ENCODE measurements around the gene MAGEA2B.
"Not testable (repeated sequence)": the region's sequence is repeated elsewhere in the genome, so short reads cannot be mapped to it uniquely, and the experiment has no call there.

The MAGEA2B gene

GRCh38 chrX:152759544-152759943 lies 45.1 kb downstream of the MAGEA2B start:
- not testable (repeated sequence) for DNase-seq

- not testable (repeated sequence) for DNase-seq
Measured at GRCh38 chrX:152761582-152761981, 47.2 kb downstream of the MAGEA2B start.

- DNase-seq: not testable (repeated sequence)
Measured at GRCh38 chrX:152766562-152766961, 52.1 kb downstream of the MAGEA2B start.
